HG02798 (cell line): ENCODE data around the gene MBD4.
"Not testable (repeated sequence)": the region's sequence is repeated elsewhere in the genome, so short reads cannot be mapped to it uniquely, and the experiment has no call there.

Experiments
- ATAC-seq: cut with Tn5 transposase; IDR thresholded peaks from one replicate; pipeline ENCODE4 v1.9.1; 2021; ENCODE audit warnings: mild to moderate bottlenecking; ENCODE audit not compliant: unreplicated experiment, poor library complexity

The MBD4 gene

GRCh38 chr3:129413687-129414506 lies 25.9 kb downstream of the MBD4 start:
- peak; percentile 75 for ATAC-seq

DNA sequence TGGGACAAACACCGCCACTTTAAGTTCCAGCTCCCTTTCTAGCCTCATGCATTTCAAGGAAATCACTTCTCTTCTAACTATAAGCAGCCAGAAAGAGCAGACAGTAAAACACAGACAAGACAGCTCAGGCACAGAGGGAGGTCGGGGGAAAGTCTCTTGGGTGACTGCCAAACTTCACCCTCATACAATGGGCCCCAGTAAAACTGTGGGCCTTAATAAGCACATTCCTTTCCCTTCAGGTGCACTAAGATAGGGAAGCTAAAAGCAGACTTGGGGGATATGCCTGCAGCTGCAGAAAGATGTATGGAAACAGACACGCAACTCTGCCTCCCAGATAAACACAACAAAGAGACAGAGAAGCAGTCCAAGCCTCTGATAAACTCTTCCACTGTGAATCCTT lies 26.5 kb downstream of the MBD4 start:
- ATAC-seq, result not testable (repeated sequence)

DNA sequence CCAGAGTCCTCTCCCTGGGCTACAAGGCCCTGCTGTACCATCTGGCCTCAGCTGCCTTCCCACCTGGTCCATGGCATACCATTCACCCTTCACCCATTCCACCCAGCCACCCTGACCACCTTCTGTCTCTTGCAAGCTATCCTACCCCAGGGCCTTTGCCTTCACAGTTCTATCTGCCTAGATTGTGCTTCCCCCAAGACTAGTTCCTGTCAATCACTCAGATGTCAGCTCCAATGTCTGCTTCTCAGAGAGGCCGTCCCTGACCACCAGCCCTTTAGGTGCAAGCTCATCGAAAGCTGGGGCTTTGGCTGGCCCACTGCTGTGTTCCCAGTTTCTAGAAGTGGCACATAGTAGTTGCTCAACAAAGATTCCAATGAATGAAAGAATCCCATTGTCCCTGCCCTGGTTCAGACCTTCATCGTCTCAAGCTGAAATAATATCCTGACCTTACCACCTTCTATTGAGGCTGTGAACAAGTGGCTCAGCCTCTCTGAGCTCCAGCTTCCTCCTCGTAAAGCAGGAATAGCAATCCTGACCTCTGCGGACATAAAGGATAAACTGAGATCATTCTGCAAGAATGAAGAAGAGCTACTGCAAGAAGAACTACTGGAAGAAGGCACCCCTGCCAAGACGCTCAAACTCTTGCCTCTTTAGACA lies 27.1 kb downstream of the MBD4 start:
- ATAC-seq, result no peak

GRCh38 chr3:129410971-129411370 lies 28.8 kb downstream of the MBD4 start:
- ATAC-seq, result no peak

- ATAC-seq, result no peak
These were observed 30.2 kb downstream of the MBD4 start for GRCh38 chr3:129409541-129409940.

GRCh38 chr3:129404610-129405009 lies 35.1 kb downstream of the MBD4 start:
- ATAC-seq, result peak; percentile 51

DNA sequence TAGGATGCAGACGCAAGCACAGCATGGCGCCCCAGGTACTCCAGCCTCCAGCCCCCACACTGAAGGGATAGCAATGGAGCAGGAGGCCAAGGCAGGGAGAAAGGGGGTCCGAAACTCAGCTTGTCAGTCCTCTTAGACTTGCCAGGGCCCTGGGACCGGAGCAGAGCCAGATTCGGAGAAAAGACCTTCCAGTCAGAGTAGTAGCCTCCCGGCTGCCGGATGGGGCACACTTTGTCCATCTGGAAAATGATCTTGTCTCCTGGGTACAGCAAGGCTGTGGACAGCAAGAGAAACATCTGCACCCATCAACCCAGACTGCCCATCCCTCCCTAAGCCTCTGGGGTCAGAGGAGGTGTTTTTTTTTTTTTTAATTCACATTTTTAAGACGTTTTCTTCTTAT lies 35.6 kb downstream of the MBD4 start:
- no peak for ATAC-seq

DNA sequence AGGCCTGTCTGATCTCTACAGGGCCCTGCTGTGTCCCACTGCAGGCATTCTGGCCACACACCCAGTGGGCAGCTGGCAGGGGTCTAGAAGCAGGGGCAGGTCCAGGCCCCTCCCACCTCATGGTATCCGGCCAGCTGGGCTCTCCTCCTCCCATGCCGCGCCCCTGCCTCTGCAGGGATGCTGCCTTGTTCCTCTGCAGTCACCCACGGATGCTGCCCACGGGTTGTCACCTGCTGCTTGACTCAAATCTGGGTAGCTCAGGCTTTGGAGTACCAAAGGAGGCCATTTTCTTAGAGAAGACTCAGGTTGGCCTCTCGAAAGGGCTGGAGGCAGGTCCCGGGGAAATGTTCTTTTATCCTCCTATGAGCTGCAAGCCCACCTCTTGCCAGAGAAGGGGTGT lies 36.3 kb downstream of the MBD4 start:
- ATAC-seq, result no peak

DNA sequence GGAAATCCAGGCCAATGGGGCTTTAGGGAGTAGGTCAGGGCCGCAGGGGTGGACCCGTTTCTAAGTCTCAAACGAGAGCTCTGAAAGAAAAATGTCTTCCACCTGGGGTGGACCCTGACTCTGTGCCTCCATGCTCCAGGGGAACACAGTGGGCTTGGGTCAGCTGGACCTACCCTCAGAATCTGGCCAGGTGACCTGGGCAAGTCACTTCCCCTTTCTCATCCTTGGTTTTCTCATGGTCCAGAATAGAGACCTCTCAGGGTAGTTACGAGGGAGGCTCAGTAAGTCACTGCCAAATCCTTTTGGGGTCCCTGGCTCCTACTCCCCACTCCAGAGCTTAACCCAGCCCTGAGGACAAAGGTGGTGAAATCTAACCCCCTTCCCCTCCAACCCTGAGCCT lies 37.1 kb downstream of the MBD4 start:
- ATAC-seq, result no peak

GRCh38 chr3:129402210-129402609 lies 37.5 kb downstream of the MBD4 start:
- no peak for ATAC-seq

GRCh38 chr3:129399895-129400357 lies 39.8 kb downstream of the MBD4 start:
- no peak for ATAC-seq

GRCh38 chr3:129399145-129399894 lies 40.4 kb downstream of the MBD4 start:
- peak; percentile 87 for ATAC-seq

- ATAC-seq, result no peak
These were observed 41.0 kb downstream of the MBD4 start for GRCh38 chr3:129398803-129399144.

- ATAC-seq, result not testable (repeated sequence)
These were observed 45.8 kb downstream of the MBD4 start for GRCh38 chr3:129393760-129394564.

GRCh38 chr3:129393271-129393670 lies 46.5 kb downstream of the MBD4 start:
- ATAC-seq, result no peak

- not testable (repeated sequence) for ATAC-seq
These were observed 47.5 kb downstream of the MBD4 start for GRCh38 chr3:129392106-129392887.

GRCh38 chr3:129391583-129391982 lies 48.2 kb downstream of the MBD4 start:
- not testable (repeated sequence) for ATAC-seq

DNA sequence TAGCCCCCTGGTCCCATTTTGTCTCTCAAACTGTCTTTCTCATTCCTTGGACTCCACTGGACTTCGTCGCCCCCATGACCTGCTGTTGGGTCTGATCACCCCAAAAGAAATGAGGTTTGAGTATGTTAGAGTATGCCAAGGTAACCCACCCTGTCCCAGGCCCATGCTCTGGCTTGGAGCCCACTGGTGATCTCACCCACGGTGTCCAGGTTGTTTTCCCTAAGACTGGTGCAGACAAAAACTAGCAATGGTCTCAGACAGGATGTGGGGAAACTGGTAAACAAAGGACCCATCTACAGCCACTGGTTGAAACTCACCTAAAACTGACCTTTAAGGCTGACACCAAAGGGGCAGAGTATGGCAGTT lies 50.2 kb downstream of the MBD4 start:
- ATAC-seq, result no peak

DNA sequence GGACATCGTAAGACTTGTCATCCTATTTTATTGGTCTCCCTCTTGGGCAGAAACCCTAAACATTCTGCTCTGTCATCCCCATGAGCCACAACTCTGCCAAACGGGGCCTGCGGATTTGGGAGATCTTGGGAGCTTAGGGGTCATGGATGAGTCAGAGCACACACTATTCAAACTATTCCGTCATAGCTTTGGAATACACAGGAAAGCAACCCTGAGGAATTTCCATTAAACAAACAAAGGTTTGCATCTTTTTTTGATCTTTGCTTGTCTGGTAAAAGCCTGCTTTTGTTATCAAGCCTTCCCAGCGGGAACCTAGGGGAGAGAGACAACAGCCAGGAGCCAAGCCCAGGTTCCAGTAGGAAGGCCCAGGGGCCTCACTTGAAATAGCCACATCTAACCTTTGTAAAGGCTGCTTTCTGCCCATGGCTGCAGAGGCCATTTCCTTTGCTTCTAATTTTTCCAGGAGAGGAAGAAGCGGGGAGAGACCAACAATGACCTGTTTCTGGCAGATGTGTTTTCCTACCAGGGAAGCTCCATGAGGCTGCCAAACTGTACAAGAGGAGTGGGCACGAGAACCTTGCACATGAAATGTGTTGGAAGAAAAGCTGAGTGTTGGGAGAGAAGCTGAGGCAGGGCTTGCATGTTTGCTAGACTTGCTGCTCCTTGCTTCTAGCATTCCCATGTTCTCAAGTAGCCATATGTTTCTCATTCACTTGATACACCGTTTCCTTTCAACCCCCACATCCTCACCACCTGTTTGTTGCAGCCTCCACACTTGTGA lies 50.8 kb downstream of the MBD4 start:
- not testable (repeated sequence) for ATAC-seq
